RWPE2 (cell line): ENCODE data around the gene MRPS9.

Experiments used
- ATAC-seq: fragments of 200-7000 bp; cut with Tn5 transposase; 3 replicates; pipeline ENCODE4 v1.9.1; 2021; ENCODE audit warnings: low read depth
- DNase-seq: peaks from one replicate; pipeline ENCODE4 v3.0.0-alpha.2; 2020; ENCODE audit warnings: low spot score
- H3K27ac ChIP-seq: fragments of 450-650 bp; 2 replicates; pipeline ENCODE4 v1.5.1; 2017; ENCODE audit warnings: mild to moderate bottlenecking; ENCODE audit not compliant: poor library complexity, severe bottlenecking
- H3K27me3 ChIP-seq: fragments of 250-450 bp; sonication (Bioruptor Pico); 2 replicates; pipeline ENCODE4 v1.5.1; 2021; ENCODE audit warnings: mild to moderate bottlenecking, moderate library complexity; ENCODE audit not compliant: insufficient read depth, poor library complexity, severe bottlenecking
- H3K36me3 ChIP-seq: fragments of 250-450 bp; sonication (Bioruptor Pico); 2 replicates; pipeline ENCODE4 v1.5.1; 2020; ENCODE audit warnings: low read depth, mild to moderate bottlenecking, moderate library complexity
- H3K4me1 ChIP-seq: fragments of 250-450 bp; sonication (Bioruptor Pico); 2 replicates; pipeline ENCODE4 v1.5.1; 2021; ENCODE audit warnings: mild to moderate bottlenecking, moderate library complexity; ENCODE audit not compliant: insufficient read depth, poor library complexity, severe bottlenecking
- H3K4me3 ChIP-seq: fragments of 250-450 bp; sonication (Bioruptor Pico); 2 replicates; pipeline ENCODE4 v1.5.1; 2021; ENCODE audit warnings: mild to moderate bottlenecking, moderate library complexity; ENCODE audit not compliant: severe bottlenecking
- H3K9me3 ChIP-seq: fragments of 250-450 bp; sonication (Bioruptor Pico); 2 replicates; pipeline ENCODE4 v1.5.1; 2021; ENCODE audit warnings: mild to moderate bottlenecking, moderate library complexity; ENCODE audit not compliant: severe bottlenecking
- TF ChIP-seq, protein P1 (sequence below): fragments of 450-650 bp; IDR thresholded peaks from one replicate; pipeline ENCODE4 v1.5.1; 2017; ENCODE audit warnings: mild to moderate bottlenecking, moderate library complexity; ENCODE audit not compliant: poor library complexity, severe bottlenecking

The MRPS9 gene

GRCh38 chr2:105121434-105121833, 83.6 kb downstream of the MRPS9 start:
- no peaks in the 10 kb centered on the region for H3K27me3 ChIP-seq
- H3K9me3 ChIP-seq = no peaks in the 10 kb centered on the region
- H3K36me3 ChIP-seq = no peaks in the 10 kb centered on the region
- H3K27ac ChIP-seq = no peak overlapping the region
- no peak overlapping the region for H3K4me3 ChIP-seq
- no peaks in the 10 kb centered on the region for H3K4me1 ChIP-seq
- DNase-seq (no peak), ATAC-seq (no peak)
- TF ChIP-seq, protein P1, sequence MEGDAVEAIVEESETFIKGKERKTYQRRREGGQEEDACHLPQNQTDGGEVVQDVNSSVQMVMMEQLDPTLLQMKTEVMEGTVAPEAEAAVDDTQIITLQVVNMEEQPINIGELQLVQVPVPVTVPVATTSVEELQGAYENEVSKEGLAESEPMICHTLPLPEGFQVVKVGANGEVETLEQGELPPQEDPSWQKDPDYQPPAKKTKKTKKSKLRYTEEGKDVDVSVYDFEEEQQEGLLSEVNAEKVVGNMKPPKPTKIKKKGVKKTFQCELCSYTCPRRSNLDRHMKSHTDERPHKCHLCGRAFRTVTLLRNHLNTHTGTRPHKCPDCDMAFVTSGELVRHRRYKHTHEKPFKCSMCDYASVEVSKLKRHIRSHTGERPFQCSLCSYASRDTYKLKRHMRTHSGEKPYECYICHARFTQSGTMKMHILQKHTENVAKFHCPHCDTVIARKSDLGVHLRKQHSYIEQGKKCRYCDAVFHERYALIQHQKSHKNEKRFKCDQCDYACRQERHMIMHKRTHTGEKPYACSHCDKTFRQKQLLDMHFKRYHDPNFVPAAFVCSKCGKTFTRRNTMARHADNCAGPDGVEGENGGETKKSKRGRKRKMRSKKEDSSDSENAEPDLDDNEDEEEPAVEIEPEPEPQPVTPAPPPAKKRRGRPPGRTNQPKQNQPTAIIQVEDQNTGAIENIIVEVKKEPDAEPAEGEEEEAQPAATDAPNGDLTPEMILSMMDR = no peak

DNA sequence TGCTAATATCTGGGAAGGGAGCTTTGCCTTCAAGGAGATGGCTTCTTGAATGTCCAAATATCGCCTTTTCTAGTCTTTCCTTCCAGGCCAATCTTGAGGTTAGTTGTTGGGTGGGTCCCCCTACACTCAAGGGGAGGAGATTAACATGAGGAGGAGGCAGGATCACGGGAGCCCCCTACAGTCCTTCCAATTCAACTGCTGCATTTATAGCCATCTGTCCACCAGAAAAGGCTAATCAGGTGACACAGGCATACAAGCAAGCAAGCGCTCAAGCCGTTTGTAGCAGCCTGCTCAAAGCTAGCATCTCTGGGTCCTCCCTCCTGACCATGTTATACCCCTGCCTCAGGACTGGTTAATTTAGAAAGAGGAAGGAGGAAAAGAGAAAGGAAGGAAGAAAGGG, 87.6 kb downstream of the MRPS9 start:
- H3K27ac ChIP-seq = no peak overlapping the region
- no peaks in the 10 kb centered on the region for H3K36me3 ChIP-seq
- no peaks in the 10 kb centered on the region for H3K27me3 ChIP-seq
- H3K9me3 ChIP-seq = no peaks in the 10 kb centered on the region
- no peak overlapping the region for H3K4me3 ChIP-seq
- no peaks in the 10 kb centered on the region for H3K4me1 ChIP-seq
- no peak for DNase-seq
- ATAC-seq = no peak
- TF ChIP-seq, protein P1 = no peak

DNA sequence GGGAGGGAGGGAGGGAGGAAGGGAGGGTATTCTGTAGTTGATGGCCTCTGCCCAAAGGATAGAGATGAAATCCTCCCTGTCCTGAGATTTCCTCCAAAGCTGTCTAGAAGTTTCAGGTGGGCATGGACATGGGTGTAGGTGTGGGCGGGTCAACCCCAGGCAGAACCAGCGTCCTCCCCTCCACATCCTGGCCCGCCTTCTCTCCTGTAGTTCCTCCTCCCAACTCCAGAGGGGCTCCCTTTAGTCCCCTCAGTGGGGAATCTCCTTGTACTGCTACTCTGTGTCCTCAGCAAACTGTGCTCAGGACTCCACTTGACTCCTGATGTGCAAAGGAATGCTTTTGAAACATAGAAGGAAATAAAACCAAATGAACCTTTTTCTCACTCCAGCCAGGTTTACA, 88.1 kb downstream of the MRPS9 start:
- Histone ChIP-seq H3K9me3 (no peaks in the 10 kb centered on the region), H3K4me3 (no peak overlapping the region), H3K36me3 (no peaks in the 10 kb centered on the region), H3K27me3 (no peaks in the 10 kb centered on the region), H3K27ac (no peak overlapping the region), H3K4me1 (no peaks in the 10 kb centered on the region)
- TF ChIP-seq, protein P1 = no peak
- no peak for ATAC-seq
- no peak for DNase-seq

DNA sequence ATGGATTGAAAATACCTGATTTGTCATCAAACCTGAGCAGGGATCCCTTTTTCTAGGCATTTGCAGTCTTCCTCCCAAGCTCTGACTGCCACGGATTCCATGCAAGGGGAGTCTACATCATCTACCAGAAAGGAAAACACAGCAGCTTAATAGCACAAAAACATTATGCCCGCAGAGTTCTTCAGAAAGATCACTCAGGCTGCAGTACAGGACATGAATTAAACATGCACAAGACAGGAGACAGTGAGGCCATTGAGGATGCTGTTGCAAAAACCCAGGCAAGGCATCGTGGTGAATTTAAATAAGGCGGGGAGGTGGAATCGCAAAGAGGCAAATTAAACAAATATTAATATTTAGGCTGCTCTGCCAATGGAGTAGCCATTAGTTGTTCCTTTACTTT, 88.5 kb downstream of the MRPS9 start:
- Histone ChIP-seq H3K27me3 (no peaks in the 10 kb centered on the region), H3K4me1 (no peaks in the 10 kb centered on the region), H3K36me3 (no peaks in the 10 kb centered on the region), H3K27ac (no peak overlapping the region), H3K4me3 (no peak overlapping the region), H3K9me3 (no peaks in the 10 kb centered on the region)
- ATAC-seq = no peak
- no peak for DNase-seq
- TF ChIP-seq, protein P1 = no peak

DNA sequence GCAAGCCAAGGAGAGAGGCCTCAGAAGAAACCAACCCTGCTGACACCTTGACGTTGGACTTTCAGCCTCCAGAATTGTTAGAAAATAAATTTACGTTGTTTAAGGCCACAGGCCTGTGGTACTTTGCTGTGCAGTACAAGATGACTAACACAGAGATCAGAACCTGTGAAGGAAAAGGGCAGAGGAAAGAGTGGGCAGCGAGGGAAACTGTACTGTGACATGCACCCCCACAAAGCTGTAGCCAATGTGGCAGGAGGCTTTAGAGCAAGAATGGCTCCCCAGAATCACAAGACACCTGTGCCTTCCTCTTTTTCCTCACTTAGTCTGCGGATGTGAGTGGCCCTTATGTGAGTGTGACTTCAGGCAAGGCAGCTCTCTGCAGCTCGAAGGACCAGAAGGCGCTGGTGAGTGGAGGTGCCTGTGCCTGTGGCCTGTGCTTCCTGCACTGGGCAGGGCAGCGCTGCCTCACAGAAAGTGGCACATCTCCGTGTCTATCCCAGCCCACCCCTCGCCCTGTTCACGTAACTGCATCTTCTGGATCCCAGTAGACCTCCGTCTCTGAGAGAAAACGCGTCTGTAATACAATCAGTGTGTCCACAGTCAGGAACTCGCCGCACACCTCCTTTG, 89.5 kb downstream of the MRPS9 start:
- no peaks in the 10 kb centered on the region for H3K27me3 ChIP-seq
- no peaks in the 10 kb centered on the region for H3K4me1 ChIP-seq
- no peaks in the 10 kb centered on the region for H3K36me3 ChIP-seq
- no peaks in the 10 kb centered on the region for H3K9me3 ChIP-seq
- H3K4me3 ChIP-seq = no peak overlapping the region
- ATAC-seq (no peak), DNase-seq (no peak)
- no peak overlapping the region for H3K27ac ChIP-seq
- TF ChIP-seq, protein P1 = no peak
